Inferior parietal cortex (tissue), 1 donor: ENCODE results near the gene EXOC3L2.
"Not testable (repeated sequence)": the region's sequence is repeated elsewhere in the genome, so short reads cannot be mapped to it uniquely, and the experiment has no call there.

Experiments
- DNase-seq: peaks from one replicate; pipeline ENCODE4 v3.0.0-alpha.2; 2016; ENCODE audit errors: extremely low spot score

Gene EXOC3L2

DNA sequence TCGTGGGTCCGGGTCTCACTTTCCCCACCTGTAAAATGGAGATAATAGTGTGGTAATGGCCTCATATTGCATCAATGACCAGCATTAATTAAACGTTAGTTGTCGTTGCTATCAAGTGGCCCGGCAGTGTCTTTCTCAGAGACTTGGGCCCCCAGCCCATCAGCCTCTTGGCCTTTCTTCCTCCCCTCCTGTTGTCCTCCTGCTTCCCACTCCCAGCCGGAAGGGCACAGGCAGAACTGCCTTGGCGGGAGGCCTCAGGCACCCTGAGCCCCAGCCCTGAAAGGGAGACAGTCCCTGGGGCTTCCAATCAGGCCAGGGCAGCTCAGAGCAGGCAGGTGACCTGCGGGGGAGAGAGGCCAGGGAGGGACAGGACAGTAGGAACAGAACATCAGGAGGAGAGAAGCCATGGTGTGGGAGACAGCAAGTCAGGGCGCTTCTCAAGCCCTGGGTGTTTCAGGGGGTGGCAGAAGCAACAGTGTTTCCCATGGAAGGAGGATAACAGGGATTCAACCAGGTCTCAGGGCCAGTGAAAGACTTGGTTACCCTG, 10.5 kb upstream of the EXOC3L2 start:
- no peak for DNase-seq

GRCh38 chr19:45254044-45254531, 8.9 kb upstream of the EXOC3L2 start:
- DNase-seq = no peak

GRCh38 chr19:45253396-45254027, 8.3 kb upstream of the EXOC3L2 start:
- no peak for DNase-seq

DNA sequence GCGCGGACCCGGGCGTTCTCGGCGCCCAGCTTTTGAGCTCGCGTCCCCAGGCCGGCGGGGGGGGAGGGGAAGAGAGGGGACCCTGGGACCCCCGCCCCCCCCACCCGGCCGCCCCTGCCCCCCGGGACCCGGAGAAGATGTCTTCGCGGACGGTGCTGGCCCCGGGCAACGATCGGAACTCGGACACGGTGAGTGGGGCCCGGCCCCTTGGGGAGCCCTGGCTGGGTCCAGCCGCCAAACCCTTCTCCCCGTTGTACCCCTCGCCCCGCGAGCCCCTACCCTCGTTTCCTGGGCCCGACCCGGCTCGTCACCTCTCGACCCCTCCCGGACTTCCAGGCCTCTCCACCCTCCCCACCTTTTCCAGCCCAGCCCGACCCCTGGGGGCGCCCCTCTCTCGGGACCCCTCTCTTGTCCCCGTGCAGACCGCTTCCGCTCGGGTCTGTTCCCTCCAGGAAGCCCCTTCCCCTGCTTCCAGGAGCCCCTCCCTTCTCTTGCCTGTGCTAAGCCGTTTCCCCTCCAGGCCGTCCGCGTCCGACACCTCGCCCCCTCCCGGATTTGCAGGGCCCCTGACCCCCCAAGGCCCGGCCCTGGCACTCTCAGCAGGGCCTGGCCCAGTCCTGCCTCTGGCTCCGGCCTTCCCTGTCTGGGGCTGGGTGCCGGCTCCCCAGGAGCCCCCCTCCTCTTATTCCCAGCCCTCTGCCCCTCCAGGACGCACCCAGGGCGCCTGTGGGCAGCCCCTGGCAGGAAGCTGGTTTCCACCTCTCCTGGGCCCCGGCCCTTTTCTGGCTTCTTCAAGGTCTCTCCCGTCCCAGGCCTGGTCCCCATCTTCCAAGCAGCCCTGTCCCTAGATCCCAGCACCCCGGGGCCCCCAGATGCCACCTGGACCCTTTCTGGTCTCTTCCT, 6.5 kb upstream of the EXOC3L2 start:
- DNase-seq = no peak

DNA sequence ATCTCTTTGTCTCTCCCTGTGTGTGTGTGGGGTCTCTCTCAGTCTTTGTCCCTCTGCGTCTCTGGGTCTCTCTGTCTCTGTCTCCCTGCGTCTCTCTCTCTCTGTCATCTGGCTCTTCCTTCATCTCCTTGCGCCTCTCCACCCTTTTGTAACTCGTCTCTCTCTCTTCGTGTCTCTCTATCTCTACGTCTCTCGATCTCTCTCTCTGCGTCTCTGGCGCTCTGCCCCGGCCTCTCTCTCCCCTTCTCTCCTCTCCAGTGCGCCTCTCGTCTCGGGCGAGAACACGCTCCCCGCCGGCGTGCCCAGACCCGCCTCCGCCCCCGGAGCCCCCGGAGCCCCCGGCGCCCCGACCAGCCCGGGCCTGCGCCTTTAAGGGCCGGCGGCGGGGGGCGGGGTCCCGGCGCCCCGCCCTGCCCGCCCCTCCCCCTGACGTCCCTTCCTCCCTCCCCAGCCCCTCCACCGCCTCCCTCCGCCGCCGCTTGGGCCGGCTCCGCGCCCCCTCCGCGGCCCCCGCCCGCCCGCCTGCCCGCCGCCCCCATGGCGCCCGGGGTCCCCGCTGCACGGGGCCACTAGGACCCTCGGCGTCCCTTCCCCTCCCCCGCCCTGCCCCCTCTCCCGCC, 5.7 kb upstream of the EXOC3L2 start, which contains the start of gene MARK4:
TSS of gene MARK4 (plus strand) at position 440 of the 620 bp plus-strand sequence. CDS start 318 bp downstream, outside the sequence.
- peak; percentile 22 for DNase-seq

- no peak for DNase-seq
Observed at GRCh38 chr19:45250216-45250831, 5.1 kb upstream of the EXOC3L2 start.

DNA sequence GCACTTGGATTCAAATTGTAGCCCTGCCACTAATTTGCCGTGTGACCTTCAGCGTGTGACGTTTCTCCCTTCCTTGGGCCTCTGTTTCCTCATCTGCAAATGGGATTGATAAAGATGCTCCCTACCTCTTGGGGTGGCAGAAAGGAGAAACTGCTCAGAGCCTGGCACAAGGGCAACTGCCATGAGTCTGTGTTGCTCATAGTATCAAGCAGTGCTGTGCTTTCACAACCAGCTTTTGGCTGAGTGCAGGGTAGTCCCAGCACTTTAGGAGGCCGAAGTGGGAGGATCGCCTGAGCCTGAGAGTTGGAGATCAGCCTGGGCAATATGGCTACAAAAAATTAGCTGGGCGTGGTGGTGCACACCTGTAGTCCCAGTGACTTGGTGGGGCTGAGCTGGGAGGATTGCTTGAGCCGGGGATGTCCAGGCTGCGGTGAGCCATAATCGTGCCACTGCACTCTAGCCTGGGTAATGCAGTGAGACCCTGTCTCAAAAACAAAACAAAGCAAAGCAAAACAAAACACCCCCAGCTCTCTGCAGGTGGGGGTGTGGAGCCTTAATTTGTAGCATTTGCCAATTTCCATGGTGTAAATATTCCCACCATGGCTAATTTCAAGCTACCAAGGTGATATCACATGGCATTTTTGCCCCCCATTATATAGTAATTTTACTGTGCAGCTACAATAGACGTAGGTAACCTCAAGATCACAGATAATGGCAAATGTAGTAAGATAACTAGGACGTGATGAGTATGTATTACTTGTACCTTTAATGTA, 4.2 kb upstream of the EXOC3L2 start:
- no peak for DNase-seq

DNA sequence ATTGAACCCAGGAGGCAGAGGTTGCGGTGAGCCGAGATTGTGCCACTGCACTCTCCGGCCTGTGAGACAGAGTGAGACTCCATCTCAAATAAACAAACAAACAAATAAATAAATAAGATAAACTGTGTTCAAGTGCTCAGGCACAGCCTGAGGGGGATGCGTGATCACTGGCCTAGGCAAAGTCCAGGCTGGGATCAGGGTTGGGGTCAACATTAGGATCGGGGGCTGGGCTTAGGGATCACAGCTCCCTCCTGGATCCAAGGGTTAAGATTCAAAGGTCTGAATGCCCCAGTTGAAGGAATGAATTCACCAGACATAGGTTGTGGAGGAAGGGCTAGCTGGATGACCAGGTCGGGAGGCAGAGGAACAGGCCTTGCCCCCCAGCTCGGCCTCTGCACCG, 1.9 kb upstream of the EXOC3L2 start:
- no peak for DNase-seq

DNA sequence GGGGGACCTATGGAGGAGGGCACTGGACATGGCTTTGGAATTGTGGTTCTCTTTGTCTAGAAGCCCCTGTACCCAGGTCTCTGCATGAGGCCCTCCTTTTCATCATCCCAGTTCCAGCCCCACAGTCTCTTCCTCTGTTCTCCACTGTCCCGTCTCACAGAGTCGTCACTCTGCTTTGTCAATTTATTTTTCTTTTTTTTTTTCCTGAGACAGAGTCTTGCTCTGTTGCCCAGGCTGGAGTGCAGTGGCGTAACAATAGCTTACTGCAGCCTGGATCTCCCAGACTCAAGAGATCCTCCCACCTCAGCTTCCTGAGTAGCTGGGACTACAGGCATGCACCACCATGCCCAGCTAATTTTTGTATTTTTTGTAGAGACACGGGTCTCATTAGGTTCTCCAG, 619 bp upstream of the EXOC3L2 start:
- no peak for DNase-seq

GRCh38 chr19:45244133-45244794, 943 bp downstream of the EXOC3L2 start:
- no peak for DNase-seq

GRCh38 chr19:45243144-45243732, 2.0 kb downstream of the EXOC3L2 start:
- no peak for DNase-seq

DNA sequence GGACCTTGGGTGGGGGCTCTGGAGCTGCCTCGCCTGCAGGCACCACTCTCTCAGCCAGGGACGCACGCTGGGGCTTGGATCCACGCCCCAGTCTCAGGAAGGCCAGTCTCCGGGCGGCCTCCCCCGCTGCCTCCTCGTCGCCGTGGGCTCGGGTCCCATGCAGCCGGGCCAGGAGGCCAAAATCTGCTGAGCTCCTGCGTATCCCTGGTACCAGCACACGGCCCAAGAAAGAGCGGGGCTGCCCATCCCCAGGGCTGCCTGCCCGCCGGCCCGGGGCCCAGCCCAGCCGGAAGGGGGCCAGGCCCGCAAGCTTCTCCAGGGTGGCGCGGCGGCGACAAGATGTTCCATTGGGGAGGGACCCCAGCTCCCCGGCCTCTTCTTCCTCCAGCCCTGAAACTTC, 6.7 kb downstream of the EXOC3L2 start:
- DNase-seq = no peak

DNA sequence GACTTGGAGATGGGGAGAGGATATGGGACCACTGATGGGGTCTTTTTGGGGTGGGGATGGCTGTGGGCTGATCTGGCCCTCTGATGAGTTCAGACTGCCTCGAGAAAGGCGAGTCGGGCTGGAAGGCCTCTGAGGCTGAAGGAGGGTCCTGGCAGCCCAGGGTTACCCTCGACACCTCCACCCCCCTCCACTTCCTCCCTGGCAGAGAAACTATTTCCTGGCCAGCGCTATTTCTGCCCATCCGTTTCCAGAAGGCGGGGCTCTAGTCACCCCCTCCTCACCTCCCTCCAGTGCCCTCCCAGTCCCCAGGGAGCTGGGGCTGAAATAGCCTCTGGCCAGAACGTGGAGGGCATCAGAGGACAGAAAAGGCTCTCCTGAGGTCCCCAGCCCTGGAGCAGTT, 9.7 kb downstream of the EXOC3L2 start:
- DNase-seq = no peak

GRCh38 chr19:45234089-45234869, 10.9 kb downstream of the EXOC3L2 start:
- DNase-seq = no peak

DNA sequence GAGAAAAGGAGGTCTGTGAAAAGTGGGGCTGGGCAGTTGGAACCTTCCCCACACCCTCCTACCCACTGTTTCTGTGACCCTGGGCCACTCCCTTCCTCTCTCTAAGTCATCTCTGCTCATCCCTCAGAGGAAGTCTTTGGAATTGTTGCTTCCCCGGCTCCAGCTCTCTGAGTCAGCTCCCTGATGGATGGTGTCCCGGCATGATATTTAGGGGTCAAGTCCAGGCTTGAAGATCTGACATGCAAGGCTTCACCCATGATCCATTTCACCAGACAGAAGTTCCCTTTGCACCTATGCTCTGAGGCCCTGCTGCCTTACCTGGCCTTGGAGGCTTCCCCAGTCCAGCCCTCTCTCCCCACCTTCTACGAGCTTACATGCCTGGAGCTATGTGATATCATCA, 13.3 kb downstream of the EXOC3L2 start:
- no peak for DNase-seq

DNA sequence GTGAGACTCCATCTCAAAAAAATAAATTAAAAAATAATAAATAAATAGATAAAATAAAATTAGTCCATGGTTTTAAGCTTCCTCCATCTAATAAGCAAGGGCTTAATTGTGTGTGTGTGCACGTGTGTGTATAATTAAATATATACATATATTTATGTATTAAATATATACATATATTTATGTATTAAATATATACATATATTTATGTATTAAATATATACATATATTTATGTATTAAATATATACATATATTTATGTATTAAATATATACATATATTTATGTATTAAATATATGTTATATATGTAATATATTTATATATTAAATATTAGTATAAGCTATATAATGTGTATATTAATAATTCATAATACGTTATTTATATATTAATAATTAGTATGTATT, 16.2 kb downstream of the EXOC3L2 start:
- not testable (repeated sequence) for DNase-seq

- DNase-seq = no peak
Observed at GRCh38 chr19:45224645-45225044, 20.6 kb downstream of the EXOC3L2 start.

DNA sequence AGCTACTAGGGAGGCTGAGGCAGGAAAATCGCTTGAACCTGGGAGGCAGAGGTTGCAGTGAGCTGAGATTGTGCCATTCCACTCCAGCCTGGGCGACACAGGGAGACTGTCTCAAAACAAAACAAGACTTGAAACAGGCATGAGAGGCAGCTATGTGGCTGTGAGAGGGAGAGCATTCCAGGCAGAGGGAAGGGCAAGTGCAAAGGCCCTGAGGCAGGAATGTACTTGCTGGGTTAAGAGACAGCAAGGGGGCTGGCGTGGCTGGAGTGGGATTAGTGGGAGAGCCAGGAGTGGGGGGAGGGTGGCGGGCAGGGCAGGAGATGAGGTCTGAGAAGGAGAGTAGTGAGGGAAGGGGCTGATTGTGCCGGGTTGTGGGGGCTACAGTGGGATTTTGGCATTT, 21.3 kb downstream of the EXOC3L2 start:
- DNase-seq = no peak

- DNase-seq = no peak
Observed at GRCh38 chr19:45222724-45223123, 22.5 kb downstream of the EXOC3L2 start.
